GM21381 (cell line): ENCODE data around the gene ZNF331.

Source experiments
- ATAC-seq: cut with Tn5 transposase; IDR thresholded peaks from one replicate; pipeline ENCODE4 v1.9.1; 2021; ENCODE audit warnings: mild to moderate bottlenecking, moderate library complexity; ENCODE audit not compliant: unreplicated experiment

The ZNF331 gene

DNA sequence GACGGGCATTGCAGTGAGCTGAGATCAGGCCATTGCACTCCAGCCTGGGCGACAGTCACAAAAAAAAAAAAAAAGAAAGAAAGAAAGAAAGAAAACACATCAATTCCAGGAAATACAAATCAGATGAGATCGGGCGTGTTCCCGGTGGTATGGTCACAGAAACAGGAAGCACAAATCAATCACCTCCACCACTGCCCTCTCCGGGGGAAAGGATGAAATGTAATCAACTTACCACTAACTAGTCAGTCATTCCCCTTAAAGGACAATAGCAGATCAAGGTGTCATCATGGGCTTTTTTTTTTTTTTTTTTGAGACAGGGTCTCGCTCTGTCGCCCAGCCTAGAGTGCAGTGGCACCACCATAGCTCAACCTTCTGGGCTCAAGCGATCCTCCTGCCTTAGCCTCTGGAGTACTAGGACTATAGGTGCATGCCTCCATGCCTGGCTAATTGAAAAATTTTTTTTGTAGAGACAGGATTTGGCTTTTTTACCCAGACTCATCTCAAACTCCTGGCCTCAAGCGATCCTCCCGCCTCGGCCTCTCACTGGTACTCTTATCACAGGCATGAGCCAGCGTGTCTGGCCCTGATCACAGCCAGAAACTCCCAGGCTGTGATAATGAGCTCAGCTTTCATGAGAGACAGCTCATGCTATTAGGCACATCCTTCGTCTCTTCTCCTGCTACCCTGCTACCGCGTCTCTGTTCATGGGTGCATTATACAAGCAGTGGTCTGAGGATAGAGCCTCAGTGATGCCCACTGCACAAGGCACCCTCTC, 87.0 kb downstream of the ZNF331 start:
- ATAC-seq = no peak

- ATAC-seq = no peak
These were observed 88.5 kb downstream of the ZNF331 start for GRCh38 chr19:53626486-53626885.

DNA sequence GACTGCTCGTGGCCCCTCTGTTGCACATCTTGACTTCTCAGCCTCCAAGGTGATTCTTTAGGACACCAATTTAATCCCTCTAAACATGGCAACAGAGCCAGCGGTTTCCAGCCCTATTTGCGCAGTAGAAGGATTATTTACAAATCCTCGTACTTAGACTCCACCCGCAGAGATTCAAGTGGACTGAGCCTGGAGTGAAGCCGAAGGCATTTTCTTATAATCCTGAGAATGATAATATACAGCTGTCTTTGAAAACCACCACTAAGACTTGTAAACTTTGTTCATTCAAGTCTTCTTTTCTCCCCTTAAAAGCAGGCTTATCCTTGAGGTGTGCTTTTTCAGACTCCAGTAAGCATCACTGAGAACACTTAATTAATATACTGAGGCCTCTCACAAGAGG, 89.0 kb downstream of the ZNF331 start:
- no peak for ATAC-seq
